HepG2 (cell line): ENCODE measurements around the gene KCNH8.

Experiments used
- ARID2 ChIP-seq: sonication (generic); formaldehyde crosslinking; IDR thresholded peaks from 2 replicates; pipeline ENCODE4 v1.8.1; 2022; ENCODE audit warnings: mild to moderate bottlenecking, missing genetic modification reagents, borderline replicate concordance
- CTCF ChIP-seq: sonication (generic); formaldehyde crosslinking; IDR thresholded peaks from 2 replicates; pipeline ENCODE4 v1.5.0; 2020; ENCODE audit warnings: mild to moderate bottlenecking, missing genetic modification reagents, moderate library complexity
- EZH2 ChIP-seq: conservative IDR thresholded peaks from 2 replicates; pipeline ENCODE4 v1.6.1; 2012; ENCODE audit warnings: mild to moderate bottlenecking, low read depth, low read length, moderate library complexity
- HDAC2 ChIP-seq: sonication (generic); formaldehyde crosslinking; IDR thresholded peaks from 2 replicates; pipeline ENCODE4 v1.4.0; 2020; ENCODE audit warnings: missing genetic modification reagents
- MYNN ChIP-seq: sonication (generic); formaldehyde crosslinking; IDR thresholded peaks from 2 replicates; pipeline ENCODE4 v1.4.0; 2020; ENCODE audit warnings: mild to moderate bottlenecking, low read depth, missing genetic modification reagents
- NFE2L2 ChIP-seq: fragments of 150-350 bp; IDR thresholded peaks from 2 replicates; pipeline ENCODE4 v1.6.1; 2014; ENCODE audit warnings: low read length
- POLR2A ChIP-seq, 2 experiments: IDR thresholded peaks; 2 replicates each; pipeline ENCODE4 v1.6.1; 2011; ENCODE audit warnings: low read depth in 2 of 2, low read length in 2 of 2, mild to moderate bottlenecking in 1 of 2, moderate library complexity in 1 of 2; ENCODE audit not compliant: insufficient read depth in 1 of 2
- SKIL ChIP-seq: sonication (generic); formaldehyde crosslinking; IDR thresholded peaks from 2 replicates; pipeline ENCODE4 v1.8.0; 2022; ENCODE audit warnings: missing genetic modification reagents, mild to moderate bottlenecking, moderate library complexity, borderline replicate concordance
- TCF7 ChIP-seq: sonication (generic); IDR thresholded peaks from 2 replicates; pipeline ENCODE4 v1.6.1; 2016; ENCODE audit warnings: antibody characterized with exemption, low read depth
- YY1 ChIP-seq: IDR thresholded peaks from 2 replicates; pipeline ENCODE4 v1.6.1; 2011; ENCODE audit warnings: low read length, low read depth, moderate library complexity, mild to moderate bottlenecking; ENCODE audit not compliant: insufficient read depth, insufficient replicate concordance
- ZFX ChIP-seq: sonication (generic); formaldehyde crosslinking; IDR thresholded peaks from 2 replicates; pipeline ENCODE4 v1.4.0; 2020; ENCODE audit warnings: mild to moderate bottlenecking, low read depth, missing genetic modification reagents, moderate library complexity
- ZKSCAN8 ChIP-seq: IDR thresholded peaks from 2 replicates; pipeline ENCODE4 v1.6.1; 2016; ENCODE audit warnings: borderline replicate concordance, missing genetic modification reagents, missing compliant biosample characterization

- TF ChIP-seq HDAC2 = no peak
- no peak for TF ChIP-seq TCF7
- no peak for TF ChIP-seq NFE2L2
- no peak for TF ChIP-seq SKIL (CRISPR knock-in tag)
- no peak for TF ChIP-seq MYNN
- TF ChIP-seq POLR2A (IDR thresholded peaks at IDR 0.05; ENCODE audit: insufficient read depth in 1 of 2, low read depth in 2 of 2, low read length in 2 of 2) = no peak
- TF ChIP-seq YY1 = no peak
- TF ChIP-seq ARID2 (CRISPR knock-in tag) = no peak
- TF ChIP-seq EZH2 = no peak
- TF ChIP-seq ZKSCAN8 (CRISPR knock-in tag) = no peak
- TF ChIP-seq CTCF (CRISPR knock-in tag) = no peak
- no peak for TF ChIP-seq ZFX
These were observed 243.8 kb downstream of the KCNH8 start for GRCh38 chr3:19392150-19392549.
